HEK293 (cell line): Measurements from ENCODE around the gene GDF7.

Experiments
- CTCF ChIA-PET: fragments of 350-600 bp; formaldehyde crosslinking; extraction: SDS; loops from one replicate; lab custom pipeline; 2021; ENCODE audit warnings: antibody characterized with exemption; lab: Yijun Ruan, JAX
- POLR2A ChIA-PET: fragments of 300-600 bp; formaldehyde crosslinking; extraction: SDS; loops from one replicate; lab custom pipeline; 2020; ENCODE audit warnings: antibody characterized with exemption, inconsistent platforms; lab: Yijun Ruan, JAX
- H3K27ac ChIP-seq: fragments of 200-500 bp; sonication (Bioruptor generic); 2 replicates; pipeline ENCODE4 v1.5.1; 2014; ENCODE audit warnings: low read depth, low read length, control low read depth, inconsistent platforms; ENCODE audit errors: extremely low read depth
- H3K36me3 ChIP-seq, 2 experiments: fragments of 200-500 bp in 1 of 2; sonication (Bioruptor generic) in 1 of 2; 1 replicate in 1 of 2; 2 replicates in 1 of 2; pipeline ENCODE4 v1.5.1; 2014 to 2017; ENCODE audit warnings: inconsistent platforms in 2 of 2, low read length in 2 of 2; ENCODE audit not compliant: control insufficient read depth in 2 of 2, insufficient read depth in 1 of 2
- H3K4me1 ChIP-seq: fragments of 200-500 bp; sonication (Bioruptor generic); 2 replicates; pipeline ENCODE4 v1.5.1; 2014; ENCODE audit warnings: mild to moderate bottlenecking, low read length, inconsistent platforms; ENCODE audit not compliant: control insufficient read depth, insufficient read depth
- H3K4me3 ChIP-seq: 2 replicates; pipeline ENCODE4 v1.5.1; 2011; ENCODE audit warnings: low read depth, mild to moderate bottlenecking, control low read depth, low read length, moderate library complexity
- H3K9me3 ChIP-seq: fragments of 200-500 bp; sonication (Bioruptor generic); 2 replicates; pipeline ENCODE4 v1.5.1; 2014; ENCODE audit warnings: low read depth, low read length, inconsistent platforms; ENCODE audit not compliant: control insufficient read depth, insufficient read depth
- KLF1 ChIP-seq: fragments of 450-650 bp; formaldehyde crosslinking; IDR thresholded peaks from 2 replicates; pipeline ENCODE4 v1.5.1; 2016; ENCODE audit warnings: missing biosample characterization, missing genetic modification characterization
- ZNF311 ChIP-seq: fragments of 450-650 bp; formaldehyde crosslinking; IDR thresholded peaks from 2 replicates; pipeline ENCODE4 v1.5.1; 2017; ENCODE audit warnings: missing biosample characterization, missing genetic modification characterization, borderline replicate concordance
- ZNF48 ChIP-seq: fragments of 450-650 bp; formaldehyde crosslinking; IDR thresholded peaks from 2 replicates; pipeline ENCODE4 v1.5.1; 2016; ENCODE audit warnings: missing biosample characterization, missing genetic modification characterization
- TF ChIP-seq, protein P1 (sequence below): fragments of 450-650 bp; formaldehyde crosslinking; IDR thresholded peaks from 2 replicates; pipeline ENCODE4 v1.5.1; 2017; ENCODE audit warnings: missing biosample characterization, missing genetic modification characterization
- TF ChIP-seq, protein P2 (sequence below): fragments of 450-650 bp; formaldehyde crosslinking; IDR thresholded peaks from 2 replicates; pipeline ENCODE4 v1.5.1; 2016; ENCODE audit warnings: missing biosample characterization, missing genetic modification characterization
- TF ChIP-seq, protein P3 (sequence below): fragments of 450-650 bp; formaldehyde crosslinking; IDR thresholded peaks from 2 replicates; pipeline ENCODE4 v1.5.1; 2016; ENCODE audit warnings: missing biosample characterization, missing genetic modification characterization
- TF ChIP-seq, protein P4 (sequence below): fragments of 450-650 bp; formaldehyde crosslinking; IDR thresholded peaks from 2 replicates; pipeline ENCODE4 v1.5.1; 2016; ENCODE audit warnings: missing biosample characterization, missing genetic modification characterization, low read depth
- TF ChIP-seq, protein P5 (sequence below): fragments of 450-650 bp; formaldehyde crosslinking; IDR thresholded peaks from 2 replicates; pipeline ENCODE4 v1.5.1; 2016; ENCODE audit warnings: missing biosample characterization, missing genetic modification characterization, borderline replicate concordance
- TF ChIP-seq, protein P6 (sequence below): fragments of 450-650 bp; formaldehyde crosslinking; IDR thresholded peaks from 2 replicates; pipeline ENCODE4 v1.5.1; 2016; ENCODE audit warnings: missing biosample characterization, missing genetic modification characterization, borderline replicate concordance

The GDF7 gene

DNA sequence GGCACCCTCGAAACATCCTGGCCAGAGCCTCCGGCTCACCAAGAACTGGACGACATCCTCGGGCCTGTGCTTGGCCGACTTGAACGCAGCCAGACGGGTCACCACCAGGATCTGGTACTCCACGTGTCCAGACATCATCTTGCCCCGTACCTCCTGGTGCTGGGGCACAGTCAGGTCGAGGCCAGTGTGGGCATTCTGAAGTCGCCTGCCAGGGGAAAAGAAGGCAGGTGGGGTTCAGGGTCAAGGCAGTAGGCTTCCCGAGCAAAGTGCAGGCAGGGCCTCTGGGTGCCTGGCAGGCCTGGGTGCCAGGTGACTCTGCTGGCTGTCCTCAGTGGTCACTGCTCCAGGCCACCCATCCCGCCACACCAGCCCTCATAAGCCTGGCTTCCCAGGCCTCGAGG lies 21.6 kb upstream of the GDF7 start:
- POLR2A ChIA-PET = interaction anchor here (0.6 kb wide), 1 partner anchor 253 kb away, joined by 7 read pairs; no protein-coding TSS in a partner anchor
- Histone ChIP-seq H3K4me3 (no peak overlapping the region), H3K4me1 (no peaks in the 10 kb centered on the region), H3K36me3 (peaks cover 0 to 60% of the 10 kb centered on the region in 2 experiments; a peak in 1 of 3 replicates), H3K9me3 (no peaks in the 10 kb centered on the region), H3K27ac (no peak overlapping the region)
- CTCF ChIA-PET = interaction anchor here (1.1 to 5.9 kb wide), 3 partner anchors 16 to 319 kb away, joined by 3 to 93 read pairs (median 4); no protein-coding TSS in a partner anchor
- TF ChIP-seq, protein P1, sequence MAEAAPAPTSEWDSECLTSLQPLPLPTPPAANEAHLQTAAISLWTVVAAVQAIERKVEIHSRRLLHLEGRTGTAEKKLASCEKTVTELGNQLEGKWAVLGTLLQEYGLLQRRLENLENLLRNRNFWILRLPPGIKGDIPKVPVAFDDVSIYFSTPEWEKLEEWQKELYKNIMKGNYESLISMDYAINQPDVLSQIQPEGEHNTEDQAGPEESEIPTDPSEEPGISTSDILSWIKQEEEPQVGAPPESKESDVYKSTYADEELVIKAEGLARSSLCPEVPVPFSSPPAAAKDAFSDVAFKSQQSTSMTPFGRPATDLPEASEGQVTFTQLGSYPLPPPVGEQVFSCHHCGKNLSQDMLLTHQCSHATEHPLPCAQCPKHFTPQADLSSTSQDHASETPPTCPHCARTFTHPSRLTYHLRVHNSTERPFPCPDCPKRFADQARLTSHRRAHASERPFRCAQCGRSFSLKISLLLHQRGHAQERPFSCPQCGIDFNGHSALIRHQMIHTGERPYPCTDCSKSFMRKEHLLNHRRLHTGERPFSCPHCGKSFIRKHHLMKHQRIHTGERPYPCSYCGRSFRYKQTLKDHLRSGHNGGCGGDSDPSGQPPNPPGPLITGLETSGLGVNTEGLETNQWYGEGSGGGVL = no peak
- TF ChIP-seq ZNF48 (tag by site-specific recombination) (no peak), KLF1 (tag by site-specific recombination) (no peak), ZNF311 (no peak)
- TF ChIP-seq, protein P2, sequence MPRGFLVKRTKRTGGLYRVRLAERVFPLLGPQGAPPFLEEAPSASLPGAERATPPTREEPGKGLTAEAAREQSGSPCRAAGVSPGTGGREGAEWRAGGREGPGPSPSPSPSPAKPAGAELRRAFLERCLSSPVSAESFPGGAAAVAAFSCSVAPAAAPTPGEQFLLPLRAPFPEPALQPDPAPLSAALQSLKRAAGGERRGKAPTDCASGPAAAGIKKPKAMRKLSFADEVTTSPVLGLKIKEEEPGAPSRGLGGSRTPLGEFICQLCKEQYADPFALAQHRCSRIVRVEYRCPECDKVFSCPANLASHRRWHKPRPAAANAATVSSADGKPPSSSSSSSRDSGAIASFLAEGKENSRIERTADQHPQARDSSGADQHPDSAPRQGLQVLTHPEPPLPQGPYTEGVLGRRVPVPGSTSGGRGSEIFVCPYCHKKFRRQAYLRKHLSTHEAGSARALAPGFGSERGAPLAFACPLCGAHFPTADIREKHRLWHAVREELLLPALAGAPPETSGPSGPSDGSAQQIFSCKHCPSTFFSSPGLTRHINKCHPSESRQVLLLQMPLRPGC (tag by site-specific recombination) = no peak
- TF ChIP-seq, protein P3, sequence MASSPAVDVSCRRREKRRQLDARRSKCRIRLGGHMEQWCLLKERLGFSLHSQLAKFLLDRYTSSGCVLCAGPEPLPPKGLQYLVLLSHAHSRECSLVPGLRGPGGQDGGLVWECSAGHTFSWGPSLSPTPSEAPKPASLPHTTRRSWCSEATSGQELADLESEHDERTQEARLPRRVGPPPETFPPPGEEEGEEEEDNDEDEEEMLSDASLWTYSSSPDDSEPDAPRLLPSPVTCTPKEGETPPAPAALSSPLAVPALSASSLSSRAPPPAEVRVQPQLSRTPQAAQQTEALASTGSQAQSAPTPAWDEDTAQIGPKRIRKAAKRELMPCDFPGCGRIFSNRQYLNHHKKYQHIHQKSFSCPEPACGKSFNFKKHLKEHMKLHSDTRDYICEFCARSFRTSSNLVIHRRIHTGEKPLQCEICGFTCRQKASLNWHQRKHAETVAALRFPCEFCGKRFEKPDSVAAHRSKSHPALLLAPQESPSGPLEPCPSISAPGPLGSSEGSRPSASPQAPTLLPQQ (tag by site-specific recombination) = no peak
- TF ChIP-seq, protein P4, sequence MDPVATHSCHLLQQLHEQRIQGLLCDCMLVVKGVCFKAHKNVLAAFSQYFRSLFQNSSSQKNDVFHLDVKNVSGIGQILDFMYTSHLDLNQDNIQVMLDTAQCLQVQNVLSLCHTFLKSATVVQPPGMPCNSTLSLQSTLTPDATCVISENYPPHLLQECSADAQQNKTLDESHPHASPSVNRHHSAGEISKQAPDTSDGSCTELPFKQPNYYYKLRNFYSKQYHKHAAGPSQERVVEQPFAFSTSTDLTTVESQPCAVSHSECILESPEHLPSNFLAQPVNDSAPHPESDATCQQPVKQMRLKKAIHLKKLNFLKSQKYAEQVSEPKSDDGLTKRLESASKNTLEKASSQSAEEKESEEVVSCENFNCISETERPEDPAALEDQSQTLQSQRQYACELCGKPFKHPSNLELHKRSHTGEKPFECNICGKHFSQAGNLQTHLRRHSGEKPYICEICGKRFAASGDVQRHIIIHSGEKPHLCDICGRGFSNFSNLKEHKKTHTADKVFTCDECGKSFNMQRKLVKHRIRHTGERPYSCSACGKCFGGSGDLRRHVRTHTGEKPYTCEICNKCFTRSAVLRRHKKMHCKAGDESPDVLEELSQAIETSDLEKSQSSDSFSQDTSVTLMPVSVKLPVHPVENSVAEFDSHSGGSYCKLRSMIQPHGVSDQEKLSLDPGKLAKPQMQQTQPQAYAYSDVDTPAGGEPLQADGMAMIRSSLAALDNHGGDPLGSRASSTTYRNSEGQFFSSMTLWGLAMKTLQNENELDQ = no peak
- TF ChIP-seq, protein P5, sequence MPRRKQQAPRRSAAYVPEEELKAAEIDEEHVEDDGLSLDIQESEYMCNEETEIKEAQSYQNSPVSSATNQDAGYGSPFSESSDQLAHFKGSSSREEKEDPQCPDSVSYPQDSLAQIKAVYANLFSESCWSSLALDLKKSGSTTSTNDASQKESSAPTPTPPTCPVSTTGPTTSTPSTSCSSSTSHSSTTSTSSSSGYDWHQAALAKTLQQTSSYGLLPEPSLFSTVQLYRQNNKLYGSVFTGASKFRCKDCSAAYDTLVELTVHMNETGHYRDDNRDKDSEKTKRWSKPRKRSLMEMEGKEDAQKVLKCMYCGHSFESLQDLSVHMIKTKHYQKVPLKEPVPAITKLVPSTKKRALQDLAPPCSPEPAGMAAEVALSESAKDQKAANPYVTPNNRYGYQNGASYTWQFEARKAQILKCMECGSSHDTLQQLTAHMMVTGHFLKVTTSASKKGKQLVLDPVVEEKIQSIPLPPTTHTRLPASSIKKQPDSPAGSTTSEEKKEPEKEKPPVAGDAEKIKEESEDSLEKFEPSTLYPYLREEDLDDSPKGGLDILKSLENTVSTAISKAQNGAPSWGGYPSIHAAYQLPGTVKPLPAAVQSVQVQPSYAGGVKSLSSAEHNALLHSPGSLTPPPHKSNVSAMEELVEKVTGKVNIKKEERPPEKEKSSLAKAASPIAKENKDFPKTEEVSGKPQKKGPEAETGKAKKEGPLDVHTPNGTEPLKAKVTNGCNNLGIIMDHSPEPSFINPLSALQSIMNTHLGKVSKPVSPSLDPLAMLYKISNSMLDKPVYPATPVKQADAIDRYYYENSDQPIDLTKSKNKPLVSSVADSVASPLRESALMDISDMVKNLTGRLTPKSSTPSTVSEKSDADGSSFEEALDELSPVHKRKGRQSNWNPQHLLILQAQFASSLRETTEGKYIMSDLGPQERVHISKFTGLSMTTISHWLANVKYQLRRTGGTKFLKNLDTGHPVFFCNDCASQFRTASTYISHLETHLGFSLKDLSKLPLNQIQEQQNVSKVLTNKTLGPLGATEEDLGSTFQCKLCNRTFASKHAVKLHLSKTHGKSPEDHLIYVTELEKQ (tag by site-specific recombination) = no peak
- TF ChIP-seq, protein P6, sequence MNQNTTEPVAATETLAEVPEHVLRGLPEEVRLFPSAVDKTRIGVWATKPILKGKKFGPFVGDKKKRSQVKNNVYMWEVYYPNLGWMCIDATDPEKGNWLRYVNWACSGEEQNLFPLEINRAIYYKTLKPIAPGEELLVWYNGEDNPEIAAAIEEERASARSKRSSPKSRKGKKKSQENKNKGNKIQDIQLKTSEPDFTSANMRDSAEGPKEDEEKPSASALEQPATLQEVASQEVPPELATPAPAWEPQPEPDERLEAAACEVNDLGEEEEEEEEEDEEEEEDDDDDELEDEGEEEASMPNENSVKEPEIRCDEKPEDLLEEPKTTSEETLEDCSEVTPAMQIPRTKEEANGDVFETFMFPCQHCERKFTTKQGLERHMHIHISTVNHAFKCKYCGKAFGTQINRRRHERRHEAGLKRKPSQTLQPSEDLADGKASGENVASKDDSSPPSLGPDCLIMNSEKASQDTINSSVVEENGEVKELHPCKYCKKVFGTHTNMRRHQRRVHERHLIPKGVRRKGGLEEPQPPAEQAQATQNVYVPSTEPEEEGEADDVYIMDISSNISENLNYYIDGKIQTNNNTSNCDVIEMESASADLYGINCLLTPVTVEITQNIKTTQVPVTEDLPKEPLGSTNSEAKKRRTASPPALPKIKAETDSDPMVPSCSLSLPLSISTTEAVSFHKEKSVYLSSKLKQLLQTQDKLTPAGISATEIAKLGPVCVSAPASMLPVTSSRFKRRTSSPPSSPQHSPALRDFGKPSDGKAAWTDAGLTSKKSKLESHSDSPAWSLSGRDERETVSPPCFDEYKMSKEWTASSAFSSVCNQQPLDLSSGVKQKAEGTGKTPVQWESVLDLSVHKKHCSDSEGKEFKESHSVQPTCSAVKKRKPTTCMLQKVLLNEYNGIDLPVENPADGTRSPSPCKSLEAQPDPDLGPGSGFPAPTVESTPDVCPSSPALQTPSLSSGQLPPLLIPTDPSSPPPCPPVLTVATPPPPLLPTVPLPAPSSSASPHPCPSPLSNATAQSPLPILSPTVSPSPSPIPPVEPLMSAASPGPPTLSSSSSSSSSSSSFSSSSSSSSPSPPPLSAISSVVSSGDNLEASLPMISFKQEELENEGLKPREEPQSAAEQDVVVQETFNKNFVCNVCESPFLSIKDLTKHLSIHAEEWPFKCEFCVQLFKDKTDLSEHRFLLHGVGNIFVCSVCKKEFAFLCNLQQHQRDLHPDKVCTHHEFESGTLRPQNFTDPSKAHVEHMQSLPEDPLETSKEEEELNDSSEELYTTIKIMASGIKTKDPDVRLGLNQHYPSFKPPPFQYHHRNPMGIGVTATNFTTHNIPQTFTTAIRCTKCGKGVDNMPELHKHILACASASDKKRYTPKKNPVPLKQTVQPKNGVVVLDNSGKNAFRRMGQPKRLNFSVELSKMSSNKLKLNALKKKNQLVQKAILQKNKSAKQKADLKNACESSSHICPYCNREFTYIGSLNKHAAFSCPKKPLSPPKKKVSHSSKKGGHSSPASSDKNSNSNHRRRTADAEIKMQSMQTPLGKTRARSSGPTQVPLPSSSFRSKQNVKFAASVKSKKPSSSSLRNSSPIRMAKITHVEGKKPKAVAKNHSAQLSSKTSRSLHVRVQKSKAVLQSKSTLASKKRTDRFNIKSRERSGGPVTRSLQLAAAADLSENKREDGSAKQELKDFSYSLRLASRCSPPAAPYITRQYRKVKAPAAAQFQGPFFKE (tag by site-specific recombination) = no peak
